CD14-positive monocyte (primary cell): ENCODE measurements around the gene PET117. TPM values are rescaled to one million over a fixed set of nuclear protein-coding genes. Genes with fewer than 3 reads are reported as not detected.
"Not testable (repeated sequence)": the region's sequence is repeated elsewhere in the genome, so short reads cannot be mapped to it uniquely, and the experiment has no call there.

Source experiments
- DNase-seq, 3 donors: peaks; one replicate each; pipeline ENCODE4 v3.0.0-alpha.2; 2011 to 2022
- H2AFZ ChIP-seq: 2 replicates; pipeline ENCODE4 v1.6.0; 2012; ENCODE audit warnings: mild to moderate bottlenecking, low read depth, low read length, inconsistent platforms; ENCODE audit not compliant: insufficient read depth, poor library complexity, severe bottlenecking
- H3K27ac ChIP-seq, 2 donors: 1 replicate in 1 of 2; 2 replicates in 1 of 2; pipeline ENCODE4 v1.5.1; 2012 to 2013; ENCODE audit warnings: low read length in 2 of 2, control low read depth in 1 of 2, inconsistent platforms in 1 of 2, low read depth in 1 of 2, mild to moderate bottlenecking in 1 of 2
- H3K27me3 ChIP-seq, 2 donors: one replicate each; pipeline versions ENCODE4 v1.6.0 to v1.6.1; 2011 to 2013; ENCODE audit warnings: low read length in 2 of 2; ENCODE audit not compliant: control insufficient read depth in 2 of 2, insufficient read depth in 2 of 2
- H3K36me3 ChIP-seq, 2 donors: replicated peaks in 1 of 2; 1 replicate in 1 of 2; 2 replicates in 1 of 2; pipeline versions ENCODE4 v1.5.1 to v1.6.1; 2012 to 2013; ENCODE audit warnings: low read length in 2 of 2, control low read depth in 1 of 2, inconsistent platforms in 1 of 2, mild to moderate bottlenecking in 1 of 2; ENCODE audit not compliant: insufficient read depth in 2 of 2, control insufficient read depth in 1 of 2
- H3K4me1 ChIP-seq, 2 donors: 1 replicate in 1 of 2; 2 replicates in 1 of 2; pipeline versions ENCODE4 v1.5.1 to v1.6.1; 2012 to 2013; ENCODE audit warnings: low read length in 2 of 2, control low read depth in 1 of 2, inconsistent platforms in 1 of 2, mild to moderate bottlenecking in 1 of 2, moderate library complexity in 1 of 2; ENCODE audit not compliant: insufficient read depth in 2 of 2, control insufficient read depth in 1 of 2
- H3K4me2 ChIP-seq: replicated peaks from 2 replicates; pipeline ENCODE3; 2012; ENCODE audit warnings: low read length, moderate library complexity, mild to moderate bottlenecking; ENCODE audit not compliant: poor library complexity, severe bottlenecking; ENCODE audit errors: extremely low read depth
- H3K4me3 ChIP-seq, 3 experiments: fragments of 200-600 bp in 1 of 3; sonication (generic) in 1 of 3; replicated peaks in 1 of 3; 1 replicate in 2 of 3; 2 replicates in 1 of 3; pipeline ENCODE4 v1.5.1; 2011 to 2013; ENCODE audit warnings: low read length in 3 of 3, mild to moderate bottlenecking in 3 of 3, control low read depth in 2 of 3, low read depth in 2 of 3, inconsistent platforms in 1 of 3, moderate library complexity in 1 of 3
- H3K79me2 ChIP-seq: 2 replicates; pipeline ENCODE4 v1.6.0; 2012; ENCODE audit warnings: mild to moderate bottlenecking, control low read depth, inconsistent platforms, low read length, moderate library complexity; ENCODE audit not compliant: insufficient read depth
- H3K9ac ChIP-seq: 2 replicates; pipeline ENCODE4 v1.6.0; 2017; ENCODE audit warnings: low read length, mild to moderate bottlenecking; ENCODE audit not compliant: insufficient read depth, poor library complexity, severe bottlenecking
- H3K9me3 ChIP-seq, 2 donors: replicated peaks in 1 of 2; 1 replicate in 1 of 2; 2 replicates in 1 of 2; pipeline versions ENCODE4 v1.5.1 to v1.6.1; 2012 to 2013; ENCODE audit warnings: low read length in 2 of 2, control low read depth in 1 of 2; ENCODE audit not compliant: control insufficient read depth in 1 of 2, insufficient read depth in 1 of 2
- H4K20me1 ChIP-seq: 2 replicates; pipeline ENCODE4 v1.6.0; 2012; ENCODE audit warnings: mild to moderate bottlenecking, low read length, control low read depth, moderate library complexity; ENCODE audit not compliant: insufficient read depth
- H3K27ac Mint-ChIP-seq, 7 donors: one replicate each; pipeline ENCODE4 v1.8.0; 2020; ENCODE audit warnings: mild to moderate bottlenecking in 7 of 7, mixed read lengths in 7 of 7, moderate library complexity in 6 of 7, inconsistent platforms in 2 of 7
- H3K27me3 Mint-ChIP-seq, 3 donors: one replicate each; pipeline ENCODE4 v1.8.0; 2021 to 2022; ENCODE audit warnings: low read depth in 3 of 3, mild to moderate bottlenecking in 3 of 3, mixed read lengths in 3 of 3, moderate library complexity in 3 of 3, inconsistent platforms in 1 of 3
- H3K36me3 Mint-ChIP-seq, 2 donors: one replicate each; pipeline ENCODE4 v1.8.0; 2020; ENCODE audit warnings: mixed read lengths in 2 of 2, inconsistent platforms in 1 of 2, mild to moderate bottlenecking in 1 of 2
- H3K4me1 Mint-ChIP-seq: one replicate; pipeline ENCODE4 v1.8.0; 2020; ENCODE audit warnings: mild to moderate bottlenecking, mixed read lengths
- H3K4me3 Mint-ChIP-seq, 2 donors: one replicate each; pipeline ENCODE4 v1.8.0; 2020; ENCODE audit warnings: mild to moderate bottlenecking in 2 of 2, mixed read lengths in 2 of 2, moderate library complexity in 1 of 2
- H3K9me3 Mint-ChIP-seq, 7 donors: one replicate each; pipeline ENCODE4 v1.8.0; 2020 to 2022; ENCODE audit warnings: mixed read lengths in 7 of 7, mild to moderate bottlenecking in 6 of 7, moderate library complexity in 6 of 7, inconsistent platforms in 2 of 7
- WGBS: methylation state at CpG from one replicate; pipeline ENCODE4 v1.1.5; 2013; ENCODE audit warnings: missing lambda C conversion rate; ENCODE audit not compliant: insufficient coverage; 5-methylcytosine and 5-hydroxymethylcytosine counted together
- intact Hi-C, 2 donors: fragments of 100-400 bp; cut with micrococcal nuclease; formaldehyde crosslinking; loops; one replicate each; pipeline versions ENCODE4 v1.15.0 to v1.15.1; 2023
- polyA plus RNA-seq, 3 donors: library from polyadenylated mRNA; depleted of rRNA in 1 of 3; unstranded in 2 of 3; stranded (reverse) in 1 of 3; fragments of 300-500 nt in 2 of 3; fragments of >200 nt in 1 of 3; fragmentation: Illumina TruSeq in 2 of 3; gene quantifications; 1 replicate in 2 of 3; 2 replicates in 1 of 3; pipeline ENCODE4 v1.2.3, GENCODE V29; 2012 to 2021
- TF ChIP-seq, protein P1 (sequence below): fragments of 200-600 bp; IDR thresholded peaks from one replicate; pipeline ENCODE4 v1.8.0; 2022; ENCODE audit warnings: antibody characterized with exemption, mild to moderate bottlenecking

The PET117 gene
- polyA plus RNA-seq, 3 donors: 3.9 to 19.5 (median 16.6) TPM

DNA sequence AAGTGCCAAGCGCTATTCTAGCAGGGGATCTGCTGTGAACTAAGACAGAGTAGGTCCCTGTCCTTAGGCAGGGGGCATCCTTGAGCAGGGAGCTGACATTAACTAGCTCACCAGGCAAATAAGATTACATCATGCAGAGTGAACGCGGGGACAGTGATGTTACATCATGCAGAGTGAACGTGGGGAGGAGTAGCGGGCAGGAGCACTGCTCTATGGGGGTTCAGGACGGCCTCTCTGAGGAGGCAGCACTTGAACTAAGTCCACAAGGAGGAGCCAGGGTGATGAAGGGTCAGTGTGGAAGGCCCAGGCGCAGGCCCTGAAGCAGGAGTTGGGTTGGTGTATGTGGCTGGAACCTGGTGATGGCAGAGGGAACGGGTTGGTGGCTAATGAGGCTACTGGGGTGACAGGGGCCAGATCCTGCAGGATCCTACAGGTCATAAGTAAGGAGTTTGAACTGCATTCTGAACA lies 38.7 kb downstream of the PET117 start:
- Mint-ChIP-seq H3K27me3 (peaks cover 0 to 4% (median 0%) of the 10 kb centered on the region in 3 donors), H3K9me3 (peaks cover 12 to 32% (median 20%) of the 10 kb centered on the region in 7 donors), H3K36me3 (peaks cover 59 to 77% of the 10 kb centered on the region in 2 donors), H3K4me3 (no peak overlapping the region), H3K27ac (peak overlapping the region in 1 of 7 donors; percentile 18), H3K4me1 (no peaks in the 10 kb centered on the region)
- no peaks in the 10 kb centered on the region for H3K27me3 ChIP-seq
- intact Hi-C loops: no loop called here
- TF ChIP-seq, protein P1, sequence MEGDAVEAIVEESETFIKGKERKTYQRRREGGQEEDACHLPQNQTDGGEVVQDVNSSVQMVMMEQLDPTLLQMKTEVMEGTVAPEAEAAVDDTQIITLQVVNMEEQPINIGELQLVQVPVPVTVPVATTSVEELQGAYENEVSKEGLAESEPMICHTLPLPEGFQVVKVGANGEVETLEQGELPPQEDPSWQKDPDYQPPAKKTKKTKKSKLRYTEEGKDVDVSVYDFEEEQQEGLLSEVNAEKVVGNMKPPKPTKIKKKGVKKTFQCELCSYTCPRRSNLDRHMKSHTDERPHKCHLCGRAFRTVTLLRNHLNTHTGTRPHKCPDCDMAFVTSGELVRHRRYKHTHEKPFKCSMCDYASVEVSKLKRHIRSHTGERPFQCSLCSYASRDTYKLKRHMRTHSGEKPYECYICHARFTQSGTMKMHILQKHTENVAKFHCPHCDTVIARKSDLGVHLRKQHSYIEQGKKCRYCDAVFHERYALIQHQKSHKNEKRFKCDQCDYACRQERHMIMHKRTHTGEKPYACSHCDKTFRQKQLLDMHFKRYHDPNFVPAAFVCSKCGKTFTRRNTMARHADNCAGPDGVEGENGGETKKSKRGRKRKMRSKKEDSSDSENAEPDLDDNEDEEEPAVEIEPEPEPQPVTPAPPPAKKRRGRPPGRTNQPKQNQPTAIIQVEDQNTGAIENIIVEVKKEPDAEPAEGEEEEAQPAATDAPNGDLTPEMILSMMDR: no peak
- no peaks in the 10 kb centered on the region for H3K4me1 ChIP-seq
- H4K20me1 ChIP-seq: no peaks in the 10 kb centered on the region
- 92% methylated on average over 8 of the region's 8 CpGs for WGBS
- H3K9me3 ChIP-seq: peaks cover 10 to 19% of the 10 kb centered on the region in 2 donors
- no peak overlapping the region for H3K27ac ChIP-seq
- no peak overlapping the region for H3K4me2 ChIP-seq
- DNase-seq: no peak
- H3K79me2 ChIP-seq: no peaks in the 10 kb centered on the region
- H3K9ac ChIP-seq: no peak overlapping the region
- H2AFZ ChIP-seq: no peak overlapping the region
- no peak overlapping the region for H3K4me3 ChIP-seq
- peaks cover 18 to 70% of the 10 kb centered on the region in 2 donors for H3K36me3 ChIP-seq

- H4K20me1 ChIP-seq, H3K4me3 ChIP-seq, H3K27me3 ChIP-seq, H3K27ac ChIP-seq, H3K27me3 Mint-ChIP-seq, DNase-seq, H3K4me2 ChIP-seq, intact Hi-C loops, H2AFZ ChIP-seq, H3K4me1 Mint-ChIP-seq, H3K4me3 Mint-ChIP-seq, H3K9ac ChIP-seq, H3K4me1 ChIP-seq, H3K79me2 ChIP-seq: not testable (repeated sequence)
- Mint-ChIP-seq H3K36me3 (peaks cover 72 to 91% of the 10 kb centered on the region in 2 donors), H3K27ac (peak overlapping the region in 1 of 7 donors; percentile 32), H3K9me3 (peaks cover 12 to 32% (median 18%) of the 10 kb centered on the region in 7 donors)
- Histone ChIP-seq H3K36me3 (peaks cover 46 to 79% of the 10 kb centered on the region in 2 donors), H3K9me3 (peaks cover 10 to 17% of the 10 kb centered on the region in 2 donors)
Observed at GRCh38 chr20:18180366-18180765, 42.7 kb downstream of the PET117 start.
